GM23248 (cell line): ENCODE measurements around the gene GPRASP1. TPM values are rescaled to one million over a fixed set of nuclear protein-coding genes. Genes with fewer than 3 reads are reported as not detected.

Source experiments
- DNase-seq: peaks from one replicate; pipeline ENCODE4 v3.0.0-alpha.2; 2015
- H2AFZ ChIP-seq: fragments of 200-600 bp; sonication (generic); 2 replicates; pipeline ENCODE4 v1.6.1; 2016; ENCODE audit warnings: antibody characterized with exemption
- H3F3A ChIP-seq: fragments of 200-600 bp; sonication (generic); 2 replicates; pipeline ENCODE4 v1.6.1; 2016; ENCODE audit warnings: mild to moderate bottlenecking, antibody characterized with exemption, mixed run types; ENCODE audit not compliant: insufficient read depth
- H3K27ac ChIP-seq: fragments of 200-600 bp; sonication (generic); 2 replicates; pipeline ENCODE4 v1.5.1; 2016; ENCODE audit warnings: mild to moderate bottlenecking
- H3K27me3 ChIP-seq: fragments of 200-600 bp; sonication (generic); replicated peaks from 2 replicates; pipeline ENCODE4 v1.6.1; 2016; ENCODE audit warnings: mild to moderate bottlenecking; ENCODE audit not compliant: insufficient read depth
- H3K36me3 ChIP-seq: fragments of 200-600 bp; sonication (generic); 2 replicates; pipeline ENCODE4 v1.6.1; 2016; ENCODE audit warnings: low read depth, mild to moderate bottlenecking
- H3K4me1 ChIP-seq: fragments of 200-600 bp; sonication (generic); 2 replicates; pipeline ENCODE4 v1.6.1; 2016; ENCODE audit warnings: mild to moderate bottlenecking; ENCODE audit not compliant: insufficient read depth
- H3K4me2 ChIP-seq: fragments of 200-600 bp; sonication (generic); one replicate; pipeline ENCODE4 v1.6.1; 2016; ENCODE audit warnings: mild to moderate bottlenecking; ENCODE audit not compliant: unreplicated experiment
- H3K4me3 ChIP-seq: fragments of 200-600 bp; sonication (generic); 2 replicates; pipeline ENCODE4 v1.5.1; 2016; ENCODE audit warnings: mild to moderate bottlenecking
- H3K79me2 ChIP-seq: fragments of 200-600 bp; sonication (generic); 2 replicates; pipeline ENCODE4 v1.6.1; 2016; ENCODE audit warnings: mild to moderate bottlenecking; ENCODE audit not compliant: insufficient read depth
- H3K9ac ChIP-seq: fragments of 200-600 bp; sonication (generic); 2 replicates; pipeline ENCODE4 v1.6.1; 2016; ENCODE audit warnings: mild to moderate bottlenecking
- H3K9me2 ChIP-seq: fragments of 200-600 bp; sonication (generic); 2 replicates; pipeline ENCODE4 v1.6.1; 2016; ENCODE audit warnings: mixed run types, mild to moderate bottlenecking, moderate library complexity; ENCODE audit not compliant: insufficient read depth
- H3K9me3 ChIP-seq: fragments of 200-600 bp; sonication (generic); one replicate; pipeline ENCODE4 v1.6.1; 2017; ENCODE audit warnings: low read depth
- H4K20me1 ChIP-seq: fragments of 200-600 bp; sonication (generic); 2 replicates; pipeline ENCODE4 v1.6.0; 2016; ENCODE audit not compliant: insufficient read depth
- EZH2 ChIP-seq: fragments of 200-600 bp; sonication (generic); IDR thresholded peaks from 2 replicates; pipeline ENCODE4 v1.6.1; 2018; ENCODE audit warnings: antibody characterized with exemption, mild to moderate bottlenecking; ENCODE audit not compliant: insufficient read depth, poor library complexity, severe bottlenecking
- EZH2phosphoT487 ChIP-seq: fragments of 200-600 bp; sonication (generic); IDR thresholded peaks from 2 replicates; pipeline ENCODE4 v1.6.1; 2018; ENCODE audit warnings: antibody characterized with exemption, moderate library complexity, mild to moderate bottlenecking, low read depth; ENCODE audit not compliant: insufficient read depth
- in situ Hi-C: fragments of 300-500 bp; cut with MboI; formaldehyde crosslinking; loops from 2 replicates; pipeline ENCODE4 v1.15.0; 2020
- polyA plus RNA-seq: library from polyadenylated mRNA; unstranded; fragments of >200 nt; fragmentation: Nextera tagmentation; extraction: Ambion mirVana; gene quantifications from 2 replicates; pipeline ENCODE4 v1.2.1, GENCODE V29; 2016
- small RNA-seq: library from RNA; depleted of rRNA; stranded (forward); fragments of <200 nt; gene quantifications from one replicate; pipeline ENCODE3, GENCODE V24; 2014; ENCODE audit warnings: low read depth, low replicate concordance
- total RNA-seq: library from RNA; depleted of rRNA; stranded (reverse); fragments of >200 nt; shearing (Covaris generic); gene quantifications from 2 replicates; pipeline ENCODE4 v1.2.3, GENCODE V29; 2014; rRNA removed

Gene GPRASP1
- total and polyA plus RNA-seq, 2 experiments from 2014 or later: 0.45 to 0.54 TPM

DNA sequence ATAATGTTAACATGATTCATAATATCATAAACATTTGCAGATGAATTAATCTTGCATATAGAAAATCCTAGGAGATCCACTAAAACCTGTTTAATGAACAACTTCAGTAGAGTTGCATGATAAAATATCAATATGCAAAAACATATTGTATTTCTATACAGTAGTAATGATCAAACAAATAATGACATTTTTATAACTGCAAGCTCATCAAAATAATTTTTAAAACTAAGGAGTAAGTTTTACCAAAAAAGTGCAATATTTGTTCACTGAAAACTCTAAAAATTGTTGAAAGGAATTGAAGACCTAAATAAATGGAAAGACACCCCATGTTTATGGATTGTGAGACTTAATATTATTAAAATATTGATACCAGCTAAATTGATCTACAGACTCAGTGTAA lies 45.0 kb downstream of the GPRASP1 start:
- Histone ChIP-seq H2AFZ (no peak overlapping the region), H3K79me2 (no peaks in the 10 kb centered on the region), H4K20me1 (no peaks in the 10 kb centered on the region), H3F3A (no peaks in the 10 kb centered on the region), H3K9me2 (no peaks in the 10 kb centered on the region), H3K27me3 (no peaks in the 10 kb centered on the region), H3K4me1 (no peaks in the 10 kb centered on the region), H3K9me3 (no peaks in the 10 kb centered on the region), H3K27ac (no peak overlapping the region), H3K9ac (no peak overlapping the region), H3K4me2 (no peak overlapping the region), H3K36me3 (no peaks in the 10 kb centered on the region), H3K4me3 (no peak overlapping the region)
- DNase-seq: no peak
- TF ChIP-seq EZH2phosphoT487 (no peak), EZH2 (no peak)
- in situ Hi-C loops: no loop called here

DNA sequence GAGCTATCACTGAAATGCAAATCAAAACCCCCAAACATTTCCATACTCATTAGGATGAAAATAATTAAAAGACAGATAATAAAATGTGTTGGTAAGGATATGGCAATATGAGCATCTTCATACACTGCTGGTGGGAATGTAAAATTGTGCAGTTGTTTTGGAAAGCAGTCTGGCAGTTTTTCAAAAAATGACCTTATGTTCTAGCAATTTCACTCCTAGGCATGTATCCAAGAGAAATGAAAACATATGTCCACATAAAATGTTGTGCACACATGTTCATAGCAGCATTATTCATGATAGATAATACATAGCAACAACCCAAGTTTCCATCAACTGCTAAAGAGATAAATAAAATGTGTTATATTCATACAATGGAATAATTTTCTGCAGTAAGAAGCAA lies 46.2 kb downstream of the GPRASP1 start:
- Histone ChIP-seq H3K4me2 (no peak overlapping the region), H3K9me2 (no peaks in the 10 kb centered on the region), H3K79me2 (no peaks in the 10 kb centered on the region), H3K9ac (no peak overlapping the region), H3K4me1 (no peaks in the 10 kb centered on the region), H4K20me1 (no peaks in the 10 kb centered on the region), H3K36me3 (no peaks in the 10 kb centered on the region), H3K27ac (no peak overlapping the region), H3K9me3 (no peaks in the 10 kb centered on the region), H3K27me3 (no peaks in the 10 kb centered on the region), H3F3A (no peaks in the 10 kb centered on the region), H3K4me3 (no peak overlapping the region), H2AFZ (no peak overlapping the region)
- no peak for TF ChIP-seq EZH2phosphoT487
- TF ChIP-seq EZH2: no peak
- in situ Hi-C loops: no loop called here
- peak; percentile 49 for DNase-seq

Small RNA genes within 50 kb of the gene (small RNA-seq; reads per million reads assigned to genes)
- not detected for gene RNU6-589P

Other genes with a start within 250 kb of the GPRASP1 start
- gene NXF2B, start 211.5 kb upstream of the GPRASP1 start, total RNA-seq: not detected in 2 replicates
- gene NXF2B, start 211.5 kb upstream of the GPRASP1 start, polyA plus RNA-seq: not detected in 2 replicates
- gene TCP11X2, start 179.7 kb upstream of the GPRASP1 start, total RNA-seq: not detected in 2 replicates
- gene TCP11X2, start 179.7 kb upstream of the GPRASP1 start, polyA plus RNA-seq: not detected in 2 replicates
- 1.0 and 1.4 TPM in 2 replicates for gene TMSB15A, start 134.7 kb upstream of the GPRASP1 start, total RNA-seq
- 2.8 and 3.0 TPM in 2 replicates for gene TMSB15A, start 134.7 kb upstream of the GPRASP1 start, polyA plus RNA-seq
- gene ARMCX5, start 52.0 kb upstream of the GPRASP1 start, total RNA-seq: 13.9 and 17.6 TPM in 2 replicates
- 6.4 and 7.9 TPM in 2 replicates for gene ARMCX5, start 52.0 kb upstream of the GPRASP1 start, polyA plus RNA-seq
- 16.4 and 20.7 TPM in 2 replicates for gene GPRASP2, start 61.0 kb downstream of the GPRASP1 start, total RNA-seq
- 8.4 TPM in 2 replicates for gene GPRASP2, start 61.0 kb downstream of the GPRASP1 start, polyA plus RNA-seq
- gene GPRASP3, start 69.3 kb downstream of the GPRASP1 start, total RNA-seq: 0.89 and 1.5 TPM in 2 replicates
- 2.6 and 2.7 TPM in 2 replicates for gene GPRASP3, start 69.3 kb downstream of the GPRASP1 start, polyA plus RNA-seq